SU-DHL-6 (cell line): ENCODE results near the gene KCNAB2.

Experiments used
- H2AFZ ChIP-seq: fragments of 200-600 bp; sonication (generic); 2 replicates; pipeline ENCODE4 v1.6.1; 2014; ENCODE audit warnings: low read depth, mild to moderate bottlenecking, moderate library complexity, mixed read lengths, antibody characterized with exemption, low read length; ENCODE audit not compliant: severe bottlenecking
- H3F3A ChIP-seq: fragments of 200-600 bp; shearing (Covaris generic); 2 replicates; pipeline ENCODE4 v1.6.0; 2016; ENCODE audit warnings: antibody characterized with exemption, mild to moderate bottlenecking; ENCODE audit not compliant: insufficient read depth
- H3K27ac ChIP-seq: fragments of 200-600 bp; sonication (generic); 2 replicates; pipeline ENCODE4 v1.5.1; 2016; ENCODE audit warnings: low read depth, mild to moderate bottlenecking, low read length, moderate library complexity, mixed read lengths
- H3K27me3 ChIP-seq: fragments of 200-600 bp; sonication (generic), shearing (Covaris generic); 2 replicates; pipeline ENCODE4 v1.6.0; 2014; ENCODE audit warnings: mild to moderate bottlenecking, low read length
- H3K36me3 ChIP-seq: fragments of 200-600 bp; sonication (generic); 2 replicates; pipeline ENCODE4 v1.6.1; 2014; ENCODE audit warnings: mild to moderate bottlenecking, low read length, mixed read lengths
- H3K4me2 ChIP-seq: fragments of 300-600, 200-600 bp; shearing (Covaris generic), sonication (generic); 2 replicates; pipeline ENCODE4 v1.6.0; 2014; ENCODE audit warnings: low read length, low read depth, mild to moderate bottlenecking; ENCODE audit not compliant: poor library complexity, severe bottlenecking
- H3K4me3 ChIP-seq: fragments of 200-600 bp; sonication (generic); 2 replicates; pipeline ENCODE4 v1.5.1; 2014; ENCODE audit warnings: antibody characterized with exemption, low read length, mild to moderate bottlenecking, mixed read lengths; ENCODE audit not compliant: insufficient read depth, poor library complexity, severe bottlenecking
- H3K79me2 ChIP-seq: fragments of 200-600 bp; sonication (generic); 2 replicates; pipeline ENCODE4 v1.6.1; 2014; ENCODE audit warnings: mild to moderate bottlenecking, low read length, moderate library complexity; ENCODE audit not compliant: insufficient read depth
- H3K9ac ChIP-seq: fragments of 200-600 bp; sonication (generic); 2 replicates; pipeline ENCODE4 v1.7.0; 2014; ENCODE audit warnings: mild to moderate bottlenecking, low read length
- H3K9me2 ChIP-seq: fragments of 200-600 bp; sonication (generic); replicated peaks from 2 replicates; pipeline ENCODE4 v1.6.1; 2014; ENCODE audit warnings: low read length; ENCODE audit not compliant: insufficient read depth
- H3K9me3 ChIP-seq: fragments of 200-600 bp; sonication (generic); 2 replicates; pipeline ENCODE4 v1.6.1; 2014; ENCODE audit warnings: low read length, mixed read lengths; ENCODE audit not compliant: insufficient read depth
- H4K20me1 ChIP-seq: fragments of 200-600 bp; sonication (generic); 2 replicates; pipeline ENCODE4 v1.6.1; 2014; ENCODE audit warnings: low read depth, mild to moderate bottlenecking, antibody characterized with exemption, low read length, moderate library complexity, mixed read lengths
- CTCF ChIP-seq: fragments of 200-600 bp; sonication (generic); IDR thresholded peaks from one replicate; pipeline ENCODE4 v1.5.1; 2017; ENCODE audit warnings: antibody characterized with exemption, mild to moderate bottlenecking, low read length, moderate library complexity; ENCODE audit not compliant: insufficient read depth, poor library complexity, severe bottlenecking
- EZH2phosphoT487 ChIP-seq: fragments of 200-600 bp; sonication (generic), shearing (Covaris generic); conservative IDR thresholded peaks from 2 replicates; pipeline ENCODE4 v1.6.1; 2018; ENCODE audit warnings: mild to moderate bottlenecking, antibody characterized with exemption, low read length, moderate library complexity, mixed read lengths

The KCNAB2 gene

GRCh38 chr1:6090996-6091822, 45.5 kb downstream of the KCNAB2 start:
- no peaks in the 10 kb centered on the region for H3K27me3 ChIP-seq
- no peaks in the 10 kb centered on the region for H3F3A ChIP-seq
- H4K20me1 ChIP-seq, result no peaks in the 10 kb centered on the region
- no peaks in the 10 kb centered on the region for H3K36me3 ChIP-seq
- TF ChIP-seq EZH2phosphoT487 (no peak), CTCF (no peak)
- no peak overlapping the region for H3K4me2 ChIP-seq
- H3K9me2 ChIP-seq, result no peaks in the 10 kb centered on the region
- H2AFZ ChIP-seq, result no peak overlapping the region
- no peak overlapping the region for H3K4me3 ChIP-seq
- no peak overlapping the region for H3K9ac ChIP-seq
- H3K9me3 ChIP-seq, result no peaks in the 10 kb centered on the region
- no peaks in the 10 kb centered on the region for H3K79me2 ChIP-seq
- H3K27ac ChIP-seq, result no peak overlapping the region

- Histone ChIP-seq H3K9me3 (no peaks in the 10 kb centered on the region), H3K27me3 (no peaks in the 10 kb centered on the region), H3K36me3 (no peaks in the 10 kb centered on the region), H3K27ac (no peak overlapping the region), H3K4me3 (no peak overlapping the region), H4K20me1 (no peaks in the 10 kb centered on the region), H3F3A (no peaks in the 10 kb centered on the region), H3K9me2 (no peaks in the 10 kb centered on the region), H3K4me2 (no peak overlapping the region), H3K79me2 (no peaks in the 10 kb centered on the region), H3K9ac (no peak overlapping the region), H2AFZ (no peak overlapping the region)
- TF ChIP-seq EZH2phosphoT487, result no peak
- TF ChIP-seq CTCF, result no peak
These were observed 46.1 kb downstream of the KCNAB2 start for GRCh38 chr1:6091823-6092109.

- Histone ChIP-seq H3K4me3 (no peak overlapping the region), H3K79me2 (no peaks in the 10 kb centered on the region), H3K9me3 (no peaks in the 10 kb centered on the region), H4K20me1 (no peaks in the 10 kb centered on the region), H3K9ac (no peak overlapping the region), H3K27me3 (no peaks in the 10 kb centered on the region), H3F3A (no peaks in the 10 kb centered on the region), H3K36me3 (no peaks in the 10 kb centered on the region), H2AFZ (no peak overlapping the region), H3K4me2 (no peak overlapping the region), H3K9me2 (no peaks in the 10 kb centered on the region), H3K27ac (no peak overlapping the region)
- TF ChIP-seq CTCF (no peak), EZH2phosphoT487 (no peak)
These were observed 46.5 kb downstream of the KCNAB2 start for GRCh38 chr1:6092211-6092610.
